ENCODE data around the gene VENTX. TPM values are rescaled to one million over a fixed set of nuclear protein-coding genes. Genes with fewer than 3 reads are reported as not detected.

VENTX gene
- polyA plus RNA-seq, 1 donor (not counting 4 experiments of a cell fraction or from before 2014, with no cell fraction given) = not detected

DNA sequence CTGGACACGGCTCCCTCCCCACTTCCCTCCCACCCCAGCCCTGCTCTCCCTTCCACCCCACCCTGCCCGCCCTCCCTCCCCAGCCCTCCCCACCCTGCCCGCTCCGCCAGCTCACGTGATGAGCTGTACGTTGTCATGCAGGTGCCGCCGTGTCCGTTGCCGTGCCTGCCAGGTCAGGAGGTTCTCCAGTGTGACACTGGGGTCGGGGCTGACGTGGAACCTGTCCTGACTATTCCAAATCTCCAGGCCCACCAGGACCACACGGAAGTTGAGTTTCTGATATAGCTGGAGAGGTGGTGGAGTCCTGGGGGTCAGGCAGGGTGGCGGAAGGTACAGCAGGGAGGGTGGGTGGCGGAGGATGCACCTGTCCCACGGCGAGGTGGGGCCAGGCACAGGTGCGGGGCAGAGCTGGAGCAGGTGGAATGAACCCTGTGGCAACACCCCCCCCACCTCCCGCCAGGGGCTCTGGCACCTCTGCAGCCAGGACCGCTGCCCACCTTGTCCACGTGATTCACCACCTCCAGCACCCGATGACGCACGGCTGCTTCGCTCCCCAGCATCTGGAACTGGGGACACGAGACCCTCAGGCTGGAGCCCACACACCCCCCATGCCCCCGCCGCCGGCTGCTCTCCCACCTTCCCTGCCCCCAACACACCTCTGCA, 34.8 kb downstream of the VENTX start:
- peaks cover 18% of the 10 kb centered on the region for H3K4me1 ChIP-seq (ENCODE audit: control insufficient read depth, extremely low read depth, insufficient read depth, low read length)
- H3K79me2 ChIP-seq (ENCODE audit: control insufficient read depth, insufficient read depth, low read length) = peaks cover 62% of the 10 kb centered on the region
- H3K9me1 ChIP-seq (ENCODE audit: control insufficient read depth, extremely low read depth, insufficient read depth, low read length) = no peaks in the 10 kb centered on the region
- no peak overlapping the region for H3K4me3 ChIP-seq (ENCODE audit: control insufficient read depth in 2 of 3, extremely low read depth in 1 of 3, insufficient read depth in 2 of 3, low read depth in 1 of 3, low read length in 3 of 3)
- DNase-seq (ENCODE audit: low read depth, low spot score) (no peak), FAIRE-seq (no peak)
- no peak overlapping the region for H3K9ac ChIP-seq (ENCODE audit: control insufficient read depth, extremely low read depth, insufficient read depth, low read length)
- no peaks in the 10 kb centered on the region for H3K27me3 ChIP-seq (ENCODE audit: control insufficient read depth, extremely low read depth, insufficient read depth, low read length)
- TF ChIP-seq, protein P1, sequence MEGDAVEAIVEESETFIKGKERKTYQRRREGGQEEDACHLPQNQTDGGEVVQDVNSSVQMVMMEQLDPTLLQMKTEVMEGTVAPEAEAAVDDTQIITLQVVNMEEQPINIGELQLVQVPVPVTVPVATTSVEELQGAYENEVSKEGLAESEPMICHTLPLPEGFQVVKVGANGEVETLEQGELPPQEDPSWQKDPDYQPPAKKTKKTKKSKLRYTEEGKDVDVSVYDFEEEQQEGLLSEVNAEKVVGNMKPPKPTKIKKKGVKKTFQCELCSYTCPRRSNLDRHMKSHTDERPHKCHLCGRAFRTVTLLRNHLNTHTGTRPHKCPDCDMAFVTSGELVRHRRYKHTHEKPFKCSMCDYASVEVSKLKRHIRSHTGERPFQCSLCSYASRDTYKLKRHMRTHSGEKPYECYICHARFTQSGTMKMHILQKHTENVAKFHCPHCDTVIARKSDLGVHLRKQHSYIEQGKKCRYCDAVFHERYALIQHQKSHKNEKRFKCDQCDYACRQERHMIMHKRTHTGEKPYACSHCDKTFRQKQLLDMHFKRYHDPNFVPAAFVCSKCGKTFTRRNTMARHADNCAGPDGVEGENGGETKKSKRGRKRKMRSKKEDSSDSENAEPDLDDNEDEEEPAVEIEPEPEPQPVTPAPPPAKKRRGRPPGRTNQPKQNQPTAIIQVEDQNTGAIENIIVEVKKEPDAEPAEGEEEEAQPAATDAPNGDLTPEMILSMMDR (optimal IDR thresholded peaks at IDR 0.05 in 1 of 3, IDR thresholded peaks at IDR 0.05 in 1 of 3, conservative IDR thresholded peaks at IDR 0.05 in 1 of 3; ENCODE audit: extremely low read depth in 1 of 3, insufficient read depth in 2 of 3, low read length in 3 of 3) = no peak
- TF ChIP-seq EZH2 (IDR thresholded peaks at IDR 0.05; ENCODE audit: low read length) = no peak
- peaks cover 8% of the 10 kb centered on the region for H4K20me1 ChIP-seq (ENCODE audit: control insufficient read depth, extremely low read depth, insufficient read depth, low read length)
- H3K4me2 ChIP-seq (ENCODE audit: control insufficient read depth, extremely low read depth, insufficient read depth, low read depth, low read length) = no peak overlapping the region
- no peak overlapping the region for H3K27ac ChIP-seq (ENCODE audit: control insufficient read depth, insufficient read depth, low read length)
- dilution Hi-C loops (cut with MboI; ENCODE audit: extremely low pct_ligation_motif_present, low sequenced_read_pairs) = no loop called here
- H2AFZ ChIP-seq (ENCODE audit: control insufficient read depth, low read length) = no peak overlapping the region
- H3K9me3 ChIP-seq (ENCODE audit: control insufficient read depth, low read depth, low read length) = no peaks in the 10 kb centered on the region
- peaks cover 27 to 28% of the 10 kb centered on the region in 2 experiments for H3K36me3 ChIP-seq (ENCODE audit: control insufficient read depth in 2 of 2, extremely low read depth in 1 of 2, insufficient read depth in 2 of 2, low read length in 2 of 2)

DNA sequence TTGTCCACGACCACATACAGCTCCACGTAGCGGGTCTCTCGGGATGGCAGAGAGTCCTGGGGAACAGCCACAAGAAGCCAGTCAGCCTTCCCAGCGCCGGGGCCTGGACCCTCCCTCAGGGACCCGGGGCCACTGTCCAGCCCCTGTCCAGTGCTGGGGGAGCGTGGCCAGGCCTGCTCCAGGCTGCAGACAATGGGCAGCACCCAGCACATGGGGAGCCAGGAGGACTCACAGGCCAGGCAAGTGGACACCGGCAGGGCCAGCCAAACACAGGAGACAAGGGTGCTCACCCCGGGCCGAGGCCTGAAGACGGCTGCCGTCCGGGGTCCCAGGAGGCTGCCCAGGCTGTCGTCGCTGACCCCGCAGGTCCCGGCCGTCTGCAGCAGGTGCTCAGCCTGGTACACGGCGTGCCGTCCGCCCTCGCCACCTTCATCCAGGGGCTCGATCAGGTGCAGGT, 35.3 kb downstream of the VENTX start:
- H3K79me2 ChIP-seq (ENCODE audit: control insufficient read depth, insufficient read depth, low read length) = peaks cover 62% of the 10 kb centered on the region
- H3K27ac ChIP-seq (ENCODE audit: control insufficient read depth, insufficient read depth, low read length) = no peak overlapping the region
- TF ChIP-seq, protein P1 (optimal IDR thresholded peaks at IDR 0.05 in 1 of 3, IDR thresholded peaks at IDR 0.05 in 1 of 3, conservative IDR thresholded peaks at IDR 0.05 in 1 of 3; ENCODE audit: extremely low read depth in 1 of 3, insufficient read depth in 2 of 3, low read length in 3 of 3) = no peak
- TF ChIP-seq EZH2 (IDR thresholded peaks at IDR 0.05; ENCODE audit: low read length) = no peak
- no peak overlapping the region for H2AFZ ChIP-seq (ENCODE audit: control insufficient read depth, low read length)
- H3K9me1 ChIP-seq (ENCODE audit: control insufficient read depth, extremely low read depth, insufficient read depth, low read length) = no peaks in the 10 kb centered on the region
- H3K27me3 ChIP-seq (ENCODE audit: control insufficient read depth, extremely low read depth, insufficient read depth, low read length) = no peaks in the 10 kb centered on the region
- H3K4me2 ChIP-seq (ENCODE audit: control insufficient read depth, extremely low read depth, insufficient read depth, low read depth, low read length) = no peak overlapping the region
- H3K4me1 ChIP-seq (ENCODE audit: control insufficient read depth, extremely low read depth, insufficient read depth, low read length) = peaks cover 24% of the 10 kb centered on the region
- peak overlapping the region in 1 of 3 experiments; percentile 37 for H3K4me3 ChIP-seq (ENCODE audit: control insufficient read depth in 2 of 3, extremely low read depth in 1 of 3, insufficient read depth in 2 of 3, low read depth in 1 of 3, low read length in 3 of 3)
- peaks cover 8% of the 10 kb centered on the region for H4K20me1 ChIP-seq (ENCODE audit: control insufficient read depth, extremely low read depth, insufficient read depth, low read length)
- DNase-seq (ENCODE audit: low read depth, low spot score) = no peak
- H3K9ac ChIP-seq (ENCODE audit: control insufficient read depth, extremely low read depth, insufficient read depth, low read length) = no peak overlapping the region
- dilution Hi-C loops (cut with MboI; ENCODE audit: extremely low pct_ligation_motif_present, low sequenced_read_pairs) = no loop called here
- no peak for FAIRE-seq
- peaks cover 25 to 27% of the 10 kb centered on the region in 2 experiments for H3K36me3 ChIP-seq (ENCODE audit: control insufficient read depth in 2 of 2, extremely low read depth in 1 of 2, insufficient read depth in 2 of 2, low read length in 2 of 2)
- no peaks in the 10 kb centered on the region for H3K9me3 ChIP-seq (ENCODE audit: control insufficient read depth, low read depth, low read length)
